NCI-H510A (cell line): ENCODE data around the gene IFT74.

ENCODE experiments used
- DNase-seq: peaks from one replicate; lab custom pipeline; 2025; lab: John Stamatoyannopoulos, UW

Gene IFT74

DNA sequence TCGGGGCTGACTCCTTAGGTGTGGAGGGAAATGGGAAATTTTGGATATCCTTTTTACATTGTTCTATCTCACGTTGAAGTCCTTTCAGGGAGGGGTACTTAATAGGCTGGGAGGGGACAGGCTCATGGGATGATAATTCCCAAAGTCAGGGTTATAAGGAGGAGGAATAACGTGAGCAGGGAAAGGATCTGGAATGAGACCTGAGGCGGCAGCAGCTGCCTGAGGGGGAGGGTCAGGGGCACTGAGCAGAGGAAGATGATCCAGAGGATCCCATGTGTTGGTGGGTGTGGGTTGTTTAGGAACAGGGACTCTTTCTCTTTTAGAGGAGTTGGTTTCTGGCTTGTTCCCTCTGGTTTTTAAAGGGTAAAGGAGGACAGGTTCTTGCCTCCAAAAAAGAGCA is 18.7 kb downstream of the IFT74 start:
- no peak for DNase-seq

DNA sequence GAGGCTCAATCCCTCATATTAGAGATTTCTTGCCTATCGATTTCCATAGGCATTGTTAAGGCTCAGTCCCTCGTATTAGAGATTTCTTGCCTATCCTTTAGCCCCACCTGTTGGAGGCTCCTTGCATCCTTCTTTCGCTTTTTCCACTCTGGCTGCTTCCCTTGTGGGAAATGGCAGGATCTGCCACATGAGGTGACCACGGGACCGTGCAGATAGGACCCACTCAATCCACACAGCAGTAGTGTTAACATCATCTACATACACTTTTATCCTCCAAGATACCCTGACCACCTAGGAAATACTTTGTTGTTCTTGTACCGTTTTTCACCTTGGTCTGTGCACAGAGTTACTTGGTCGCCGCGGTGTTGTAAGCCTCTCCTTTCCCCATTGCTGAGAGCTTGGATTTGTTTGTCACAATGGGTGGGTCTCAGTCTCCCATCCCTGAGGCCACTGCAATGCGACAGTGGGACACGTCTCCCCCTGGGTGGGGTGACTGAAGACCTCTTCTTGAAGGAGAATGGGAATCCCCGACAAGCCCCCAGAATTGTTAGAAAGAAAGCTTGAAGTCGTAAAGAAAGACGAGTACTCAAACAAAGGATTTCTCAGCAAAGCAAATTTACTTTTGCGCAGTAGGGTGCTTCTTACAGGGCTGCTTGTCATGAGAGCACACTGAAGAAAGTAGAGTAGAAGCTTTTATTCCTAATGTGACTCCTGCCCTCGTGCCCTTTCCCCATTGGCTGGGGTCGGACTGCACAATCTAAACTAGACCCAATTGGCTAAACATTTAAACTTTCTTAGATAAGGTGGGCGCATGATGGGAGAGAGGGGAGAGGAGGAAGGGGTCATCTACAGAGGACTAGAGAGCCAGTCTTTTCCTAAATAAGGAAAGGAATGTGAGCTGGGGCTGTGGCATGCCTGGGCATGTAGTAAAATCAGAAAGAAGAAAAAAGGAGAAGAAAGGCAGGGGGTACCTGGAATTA is 19.8 kb downstream of the IFT74 start:
- no peak for DNase-seq

DNA sequence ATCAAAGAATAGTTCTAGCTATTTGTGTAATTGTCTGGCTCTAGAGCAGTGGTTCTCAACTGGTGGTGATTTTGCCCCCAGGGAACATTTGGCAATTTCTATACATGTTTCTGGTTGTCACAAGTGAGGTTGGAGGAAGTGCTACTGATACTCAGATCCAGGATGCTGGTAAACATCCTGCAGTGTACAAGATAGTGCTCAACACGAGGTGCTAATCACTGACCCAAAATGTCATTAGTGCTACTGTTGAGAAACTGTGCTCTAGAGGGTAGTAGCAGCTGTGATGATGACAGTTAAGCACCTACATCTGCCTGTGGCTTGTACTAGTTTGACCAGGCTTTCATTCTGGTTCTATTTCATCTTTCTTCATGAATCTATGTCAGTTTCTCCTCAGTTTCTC is 27.1 kb downstream of the IFT74 start:
- no peak for DNase-seq

DNA sequence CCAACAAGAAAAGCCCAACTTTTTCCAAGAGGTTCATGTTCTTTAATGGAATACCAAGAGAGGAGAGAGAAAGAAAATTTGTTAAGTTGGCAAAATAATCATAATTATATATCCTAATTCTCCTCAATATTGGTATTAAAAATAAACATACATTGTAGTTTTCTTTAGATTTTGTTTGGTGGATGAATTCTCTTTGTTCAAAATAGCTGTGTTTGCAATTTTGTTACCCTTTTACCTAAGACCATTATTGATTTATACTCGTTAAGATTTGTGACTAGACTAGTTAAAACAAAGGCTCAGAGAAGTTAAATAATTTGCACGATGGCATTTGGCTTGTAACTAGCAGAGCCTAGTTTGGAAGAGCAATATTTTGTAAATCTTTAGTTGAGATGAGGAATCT is 39.6 kb downstream of the IFT74 start:
- no peak for DNase-seq

DNA sequence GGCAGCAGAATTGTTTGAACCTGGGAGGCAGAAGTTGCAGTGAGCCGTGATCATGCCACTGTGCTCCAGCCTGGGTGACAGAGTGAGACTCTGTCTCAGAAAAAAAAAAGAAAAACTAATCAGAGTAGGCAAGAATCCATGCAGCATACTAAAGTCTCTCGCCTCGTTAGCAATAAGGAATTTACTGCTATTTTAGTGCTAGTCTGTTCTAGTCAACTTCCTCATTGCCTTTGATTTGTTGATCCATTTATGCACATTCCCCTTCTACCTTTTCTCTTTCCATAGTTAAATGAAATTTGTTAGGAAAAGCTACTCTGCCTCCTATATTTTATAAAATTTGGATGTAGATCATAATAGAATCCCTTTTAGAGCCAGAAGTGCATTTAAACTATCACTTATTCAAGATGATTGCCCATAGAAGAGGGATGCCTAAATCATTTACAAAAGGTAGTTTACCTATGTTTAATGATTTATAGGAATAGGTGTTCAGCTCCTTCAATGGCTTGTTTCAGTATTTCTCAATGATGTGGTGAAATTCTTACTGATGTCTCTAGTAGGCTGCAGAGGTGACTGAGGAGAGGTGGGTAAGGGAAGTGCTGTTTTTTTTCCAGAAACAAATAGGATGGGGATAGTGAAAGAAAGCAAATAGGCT is 47.3 kb downstream of the IFT74 start:
- no peak for DNase-seq

DNA sequence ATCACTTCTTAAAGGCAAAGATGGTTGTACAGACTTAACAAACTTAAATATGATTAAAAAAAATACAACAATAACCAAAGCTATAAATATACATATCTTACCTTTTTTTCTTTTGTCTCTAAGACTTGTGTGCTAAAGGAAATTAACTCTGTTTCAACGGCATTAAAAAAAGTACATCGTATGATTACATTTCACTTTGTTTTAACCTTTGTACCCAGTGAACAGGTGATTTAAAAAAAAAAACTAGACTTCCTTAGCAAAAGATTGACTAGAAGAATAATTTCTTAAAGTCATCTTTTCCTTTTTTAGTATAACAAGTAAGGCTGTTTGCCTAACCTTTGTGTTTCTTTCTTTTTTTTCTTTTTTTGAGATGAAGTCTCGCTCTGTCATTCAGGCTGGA is 49.3 kb downstream of the IFT74 start, which contains the start of gene LRRC19:
LRRC19 (minus strand) TSS at position 182 of the 400 bp plus-strand sequence. CDS start 5,978 bp downstream, outside the sequence.
- DNase-seq: no peak

DNA sequence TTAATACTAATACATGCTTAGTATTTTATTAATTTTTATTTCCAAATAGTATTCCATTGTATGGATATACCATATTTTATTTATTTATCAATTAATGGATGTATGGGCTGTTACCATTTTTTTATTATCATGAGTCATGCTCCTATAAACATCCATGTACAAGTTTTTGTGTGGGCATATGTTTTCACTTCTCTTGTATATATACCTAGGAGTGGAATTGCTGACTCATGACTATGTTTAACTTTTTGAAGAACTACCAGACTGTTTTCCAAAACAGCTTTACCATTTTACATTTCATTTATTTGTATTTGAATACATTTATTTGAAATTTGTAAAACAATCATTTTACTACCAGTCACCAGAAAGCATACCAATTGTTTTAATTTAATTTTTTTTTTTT is 63.4 kb downstream of the IFT74 start:
- DNase-seq: no peak

DNA sequence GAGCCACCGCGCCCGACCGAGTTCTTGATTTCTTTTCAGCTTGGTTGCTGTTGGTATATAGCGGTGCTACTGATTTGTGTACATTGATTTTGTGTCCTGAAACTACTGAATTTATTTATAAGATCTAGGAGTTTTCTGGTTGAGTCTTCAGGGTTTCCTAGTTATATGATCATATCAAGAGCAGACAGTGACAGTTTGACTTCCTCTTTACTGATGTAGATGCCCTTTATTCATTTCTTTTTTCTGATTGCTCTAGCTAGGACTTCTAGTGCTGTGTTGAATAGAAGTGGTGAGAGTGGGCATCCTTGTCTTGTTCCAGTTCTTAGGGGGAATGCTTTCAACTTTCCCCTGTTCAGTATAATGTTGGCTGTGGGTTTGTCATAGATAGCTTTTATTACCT is 66.7 kb downstream of the IFT74 start:
- no peak for DNase-seq

DNA sequence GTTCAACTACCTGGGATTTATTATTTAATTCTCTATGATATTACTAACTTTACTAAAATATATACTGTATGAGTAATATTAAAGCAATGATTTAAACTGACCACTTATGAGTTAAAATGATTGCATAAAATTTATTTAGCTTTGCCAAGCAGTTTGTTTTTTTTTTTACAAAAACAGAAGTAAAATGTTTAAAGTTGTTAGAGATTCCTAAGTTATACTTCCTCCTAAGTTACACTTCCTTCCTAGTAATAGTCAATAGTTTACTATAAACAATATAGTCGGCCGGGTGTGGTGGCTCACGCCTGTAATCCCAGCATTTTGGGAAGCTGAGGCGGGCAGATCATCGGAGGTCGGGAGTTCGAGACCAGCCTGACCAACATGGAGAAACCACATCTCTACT is 73.0 kb downstream of the IFT74 start:
- no peak for DNase-seq

DNA sequence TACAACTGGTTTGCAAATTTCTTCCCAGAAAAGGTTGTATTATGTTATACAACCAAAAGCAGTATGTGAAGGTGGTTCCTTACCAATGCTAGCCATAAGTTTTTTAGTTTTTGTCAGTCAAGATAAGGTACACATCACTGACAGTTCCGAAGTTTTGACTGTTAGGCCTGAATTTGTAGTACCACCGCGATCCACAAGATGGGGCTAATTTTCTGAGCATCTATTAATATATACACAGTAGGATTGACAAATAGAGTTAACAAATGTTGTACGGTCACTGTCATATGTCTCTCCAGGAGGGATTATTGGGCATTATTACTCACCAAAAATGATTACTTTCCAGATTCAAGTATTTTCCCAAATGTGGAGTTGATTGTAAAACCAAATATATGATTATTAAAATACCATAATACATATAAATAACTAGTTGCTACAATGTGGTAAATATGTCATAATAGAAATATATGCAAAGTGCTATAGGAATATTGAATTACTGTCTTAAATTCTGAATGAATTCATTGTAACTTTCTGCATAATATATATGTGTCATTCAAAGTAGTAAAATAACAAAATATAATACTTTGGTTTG is 77.7 kb downstream of the IFT74 start:
- DNase-seq: no peak

DNA sequence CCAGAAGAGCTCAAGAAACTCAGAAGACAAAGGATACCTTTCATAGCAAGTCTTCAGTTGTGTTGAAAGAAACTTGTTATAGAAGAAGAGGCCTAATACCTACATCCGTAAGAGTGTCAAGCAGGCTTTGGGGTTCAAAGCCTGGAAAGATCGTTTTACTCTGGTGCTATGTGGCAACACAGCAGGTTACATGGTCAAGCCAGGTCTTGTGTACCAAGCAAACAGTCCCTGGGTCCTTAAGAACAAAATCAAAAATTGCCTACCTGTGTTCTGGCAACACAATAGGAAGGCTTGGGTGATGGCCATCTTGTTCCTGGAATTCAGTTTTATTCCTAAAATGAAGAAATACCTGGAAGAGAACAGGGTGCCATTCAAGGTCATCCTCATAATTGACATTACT is 81.3 kb downstream of the IFT74 start:
- no peak for DNase-seq

DNA sequence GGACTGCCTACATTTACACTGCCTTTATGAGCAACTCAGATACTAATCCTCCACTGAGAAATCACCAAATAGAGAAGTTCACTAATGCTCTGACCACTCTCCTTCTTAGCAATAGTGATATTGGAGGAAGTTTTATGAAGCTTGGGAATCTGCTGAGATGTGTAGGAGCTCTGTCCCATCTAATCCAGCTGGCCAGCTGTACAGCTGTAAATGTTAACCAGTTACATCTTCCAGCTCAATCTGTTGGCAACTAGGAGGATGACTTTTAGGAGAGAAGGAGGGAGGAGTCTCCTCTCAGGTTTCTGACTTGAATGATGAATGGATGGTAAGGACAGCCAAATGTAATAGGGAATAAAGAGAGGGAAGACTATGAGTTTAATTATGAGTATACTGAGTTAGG is 85.5 kb downstream of the IFT74 start:
- no peak for DNase-seq

DNA sequence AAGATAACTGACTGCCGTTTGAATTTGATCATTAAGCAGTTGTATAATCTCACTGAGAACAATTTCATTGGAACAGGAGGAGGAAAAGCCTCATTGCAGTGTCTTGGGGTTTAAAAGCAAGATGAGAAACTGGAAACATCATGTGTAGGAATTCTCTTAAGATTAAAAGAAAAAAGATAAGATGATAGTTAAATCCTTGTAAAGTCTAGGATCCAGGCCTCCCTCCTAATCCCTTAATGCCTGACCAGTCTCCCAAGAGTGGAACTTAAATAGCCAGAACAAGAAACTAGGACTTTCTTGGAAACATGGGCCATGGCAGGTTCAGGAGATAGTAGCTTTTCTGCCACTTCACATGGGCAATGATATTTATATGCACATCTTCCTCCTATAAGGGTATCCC is 86.3 kb downstream of the IFT74 start:
- DNase-seq: no peak

DNA sequence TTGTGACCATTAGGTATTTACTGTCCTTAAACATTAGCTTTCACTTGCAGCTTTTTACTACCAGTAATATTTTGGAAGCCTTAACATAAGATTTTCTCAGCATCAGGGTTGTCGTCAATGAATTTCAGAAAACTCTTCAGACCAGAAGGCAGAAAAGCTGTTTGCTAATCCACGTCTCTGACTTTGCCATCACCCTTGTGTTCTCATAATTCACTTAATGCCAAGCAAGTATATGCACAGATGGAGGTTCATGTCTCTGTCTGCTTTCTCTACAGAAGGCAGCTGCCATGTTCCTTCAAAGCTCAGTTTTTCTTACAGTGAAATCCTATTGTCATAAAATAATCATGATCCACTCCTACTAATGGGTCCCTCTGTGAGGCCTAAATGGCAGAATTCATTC is 87.0 kb downstream of the IFT74 start:
- no peak for DNase-seq

DNA sequence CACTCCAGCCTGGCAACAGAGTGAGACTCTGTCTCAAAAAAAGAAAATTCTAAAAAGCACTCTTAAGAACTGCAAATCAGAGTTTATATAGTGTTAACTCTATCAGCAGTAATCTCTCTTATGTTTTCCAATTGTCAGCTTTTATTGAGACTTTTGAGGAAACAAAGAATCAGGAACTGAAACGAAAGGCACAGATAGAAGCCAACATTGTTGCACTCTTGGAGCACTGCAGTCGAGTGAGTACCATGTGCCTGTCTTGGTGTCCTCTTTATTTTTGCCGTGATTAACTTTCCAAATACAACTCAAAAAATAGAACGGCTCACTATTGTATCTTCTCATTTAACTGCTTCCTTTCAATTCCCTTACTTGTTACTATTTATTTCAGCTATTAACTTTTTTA is 90.9 kb downstream of the IFT74 start:
- no peak for DNase-seq

DNA sequence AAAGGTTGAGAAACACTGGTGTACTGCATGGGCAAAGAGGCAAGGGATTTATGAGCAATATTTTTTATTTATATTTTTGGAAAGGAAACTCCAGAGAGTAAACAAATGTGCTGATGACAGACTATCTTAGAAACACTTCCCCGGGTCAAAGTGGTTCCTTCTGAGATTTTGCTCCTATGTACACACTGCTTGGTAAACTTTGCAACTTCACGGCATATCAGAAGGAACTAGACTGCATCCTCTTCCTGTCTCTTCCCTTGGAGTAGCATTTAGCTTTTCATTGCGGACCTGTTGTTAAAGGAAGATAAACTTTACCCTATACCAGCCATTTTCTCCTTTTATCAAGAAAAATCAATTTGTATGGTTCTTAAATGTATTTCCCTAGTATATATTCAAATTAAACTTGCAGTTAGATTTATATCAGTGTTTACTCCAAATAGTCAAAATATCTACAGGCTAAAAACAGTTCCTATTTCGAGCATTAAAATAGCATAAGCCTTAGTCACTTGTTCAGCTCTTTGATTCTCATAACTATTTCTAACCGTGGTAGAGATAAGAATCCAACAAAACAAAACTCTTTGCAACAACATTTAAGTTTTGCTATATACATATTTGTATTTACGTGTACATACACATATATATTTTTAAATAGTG is 97.3 kb downstream of the IFT74 start:
- no peak for DNase-seq

DNA sequence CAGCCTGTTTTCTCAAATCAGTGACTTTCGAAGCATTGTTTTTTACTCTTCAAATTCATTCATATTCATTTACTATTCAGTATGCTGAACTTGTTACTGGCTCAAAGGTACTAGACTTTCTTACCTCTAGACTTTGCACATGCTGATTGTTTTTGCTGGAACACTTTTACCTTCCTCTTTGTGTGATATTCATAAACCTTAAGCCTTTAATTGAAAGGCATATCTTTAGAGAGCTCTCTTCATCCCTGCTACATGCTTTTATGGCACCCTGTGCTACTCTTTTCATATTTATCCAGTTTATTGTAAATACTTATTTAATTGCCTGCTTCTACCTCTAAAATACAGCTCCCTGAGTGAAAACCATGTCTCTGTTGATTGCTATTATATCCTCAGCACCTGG is 97.9 kb downstream of the IFT74 start:
- DNase-seq: no peak

DNA sequence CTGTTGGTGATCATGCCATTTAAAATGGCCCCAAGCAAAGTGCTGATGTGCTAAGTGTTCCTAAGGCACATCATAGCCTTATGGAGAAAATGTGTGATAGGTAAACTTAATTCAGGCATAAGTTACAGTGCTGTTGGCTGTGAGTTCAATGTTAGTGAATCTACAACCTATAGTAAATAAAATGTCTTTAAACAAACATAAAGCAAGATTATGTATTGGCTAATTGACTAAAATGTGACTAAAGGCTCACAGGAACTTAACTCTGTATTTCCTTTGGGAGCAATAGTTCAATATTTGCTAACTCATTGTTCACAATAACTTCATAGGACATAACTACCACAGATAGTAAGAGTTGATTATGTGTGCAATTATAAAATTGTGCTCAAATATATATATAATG is 98.6 kb downstream of the IFT74 start:
- no peak for DNase-seq

DNA sequence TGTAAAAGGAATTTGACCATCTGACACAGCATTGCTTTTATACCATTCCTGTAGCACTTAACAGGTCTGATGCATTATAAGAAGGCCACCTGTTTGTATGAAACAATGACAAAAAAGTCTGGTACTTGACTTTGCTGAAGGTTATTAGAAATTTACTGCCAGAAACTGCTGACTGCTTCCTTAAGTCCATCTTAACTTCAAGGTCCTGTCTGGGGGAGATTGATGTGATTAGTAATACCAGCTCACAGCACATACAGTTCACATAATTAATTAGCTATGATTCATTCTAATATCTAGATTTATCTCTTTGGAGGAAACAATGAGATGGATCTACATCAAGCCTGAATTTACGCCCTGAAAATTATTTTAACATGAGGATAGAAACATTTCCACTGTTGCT is 103.2 kb downstream of the IFT74 start:
- no peak for DNase-seq

DNA sequence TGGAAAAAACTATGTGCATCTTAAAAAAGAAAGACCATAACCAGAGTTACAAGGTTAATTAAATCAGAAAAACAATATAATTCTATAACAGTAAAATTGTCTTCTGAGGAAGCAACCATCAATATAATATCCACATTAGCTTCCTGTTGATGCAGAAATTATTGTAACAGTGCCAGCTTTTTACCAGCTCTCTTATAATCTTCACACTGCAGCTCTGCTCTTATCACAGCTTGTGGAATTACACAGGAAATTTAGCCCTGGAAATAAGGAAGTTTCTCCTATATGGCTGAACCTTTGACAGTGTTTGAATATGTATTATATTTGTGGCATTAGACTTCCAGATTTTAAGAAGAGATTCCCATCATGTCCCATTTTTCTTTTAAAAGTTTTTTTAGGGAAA is 103.7 kb downstream of the IFT74 start:
- no peak for DNase-seq

DNA sequence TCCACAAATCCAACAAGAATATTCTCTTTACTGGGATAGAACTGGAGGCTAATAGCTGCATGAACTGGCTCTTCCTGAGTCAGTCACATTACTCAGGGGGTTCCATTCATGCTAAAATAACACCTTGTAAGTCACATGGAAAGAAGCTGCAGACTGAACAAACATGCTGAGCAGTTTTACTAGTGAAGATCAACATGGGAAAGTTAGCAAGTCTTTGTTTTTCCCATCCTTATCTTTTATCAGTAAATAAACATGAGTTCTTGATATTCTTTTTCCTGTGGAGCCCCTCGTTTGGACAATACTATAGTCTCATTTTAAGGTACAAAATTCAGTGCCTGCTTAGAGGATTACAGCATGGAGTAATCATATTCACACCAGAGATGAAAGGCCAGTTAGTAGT is 109.1 kb downstream of the IFT74 start:
- no peak for DNase-seq
